Parathyroid adenoma (tissue), 2 donors: ENCODE results near the gene SEPTIN5.

Source experiments
- H2AFZ ChIP-seq: fragments of 300-600 bp; sonication (generic); one replicate; pipeline ENCODE4 v1.7.0; 2017; ENCODE audit warnings: antibody characterized with exemption, mild to moderate bottlenecking
- H3K27ac ChIP-seq: fragments of 300-600 bp; sonication (generic); one replicate; pipeline ENCODE4 v1.7.0; 2017
- H3K27me3 ChIP-seq: fragments of 300-600 bp; sonication (generic); one replicate; pipeline ENCODE4 v1.7.0; 2017; ENCODE audit warnings: low read length; ENCODE audit not compliant: control insufficient read depth, insufficient read depth
- H3K36me3 ChIP-seq: fragments of 300-600 bp; sonication (generic); one replicate; pipeline ENCODE4 v1.7.0; 2017; ENCODE audit warnings: low read length; ENCODE audit not compliant: control insufficient read depth, insufficient read depth
- H3K4me1 ChIP-seq: fragments of 300-600 bp; sonication (generic); one replicate; pipeline ENCODE4 v1.7.0; 2017; ENCODE audit warnings: control low read depth
- H3K4me2 ChIP-seq: fragments of 300-600 bp; sonication (generic); one replicate; pipeline ENCODE4 v1.7.0; 2017; ENCODE audit warnings: low read length
- H3K4me3 ChIP-seq: fragments of 300-600 bp; sonication (generic); one replicate; pipeline ENCODE4 v1.7.0; 2017; ENCODE audit warnings: low read depth, low read length
- H3K79me2 ChIP-seq: fragments of 300-600 bp; sonication (generic); one replicate; pipeline ENCODE4 v1.7.0; 2017; ENCODE audit warnings: control low read depth
- H3K9ac ChIP-seq: fragments of 300-600 bp; sonication (generic); one replicate; pipeline ENCODE4 v1.7.0; 2017; ENCODE audit warnings: mild to moderate bottlenecking
- H3K9me3 ChIP-seq: fragments of 300-600 bp; sonication (generic); one replicate; pipeline ENCODE4 v1.7.0; 2017; ENCODE audit warnings: low read length; ENCODE audit not compliant: control insufficient read depth
- CTCF ChIP-seq: fragments of 300-600 bp; sonication (generic); IDR thresholded peaks from one replicate; pipeline ENCODE4 v1.7.0; 2017; ENCODE audit warnings: antibody characterized with exemption, mild to moderate bottlenecking
- donor health status: primary hyperparathyroidism.

SEPTIN5 gene

GRCh38 chr22:19770349-19771220 lies 56.3 kb downstream of the SEPTIN5 start:
- Histone ChIP-seq H2AFZ (no peak overlapping the region), H3K4me1 (no peaks in the 10 kb centered on the region), H3K79me2 (no peaks in the 10 kb centered on the region), H3K27me3 (no peaks in the 10 kb centered on the region), H3K9me3 (no peaks in the 10 kb centered on the region), H3K4me2 (no peak overlapping the region), H3K27ac (no peak overlapping the region), H3K4me3 (no peak overlapping the region), H3K9ac (no peak overlapping the region), H3K36me3 (no peaks in the 10 kb centered on the region)
- TF ChIP-seq CTCF, result no peak

- no peak for TF ChIP-seq CTCF
- Histone ChIP-seq H3K79me2 (no peaks in the 10 kb centered on the region), H3K4me1 (no peaks in the 10 kb centered on the region), H2AFZ (no peak overlapping the region), H3K27ac (no peak overlapping the region), H3K9me3 (no peaks in the 10 kb centered on the region), H3K9ac (no peak overlapping the region), H3K36me3 (no peaks in the 10 kb centered on the region), H3K4me2 (no peak overlapping the region), H3K27me3 (no peaks in the 10 kb centered on the region), H3K4me3 (no peak overlapping the region)
Observed at GRCh38 chr22:19772422-19772672, 58.0 kb downstream of the SEPTIN5 start.
